HEK293 (cell line): ENCODE measurements around the gene CEP295NL.

Source experiments
- ATF2 ChIP-seq: fragments of 450-650 bp; formaldehyde crosslinking; IDR thresholded peaks from 2 replicates; pipeline ENCODE4 v1.5.1; 2016; ENCODE audit warnings: missing biosample characterization, missing genetic modification characterization, low read depth
- BCL6B ChIP-seq: fragments of 450-650 bp; formaldehyde crosslinking; IDR thresholded peaks from 2 replicates; pipeline ENCODE4 v1.5.1; 2017; ENCODE audit warnings: missing biosample characterization, missing genetic modification characterization
- CTCF ChIP-seq: fragments of 450-650 bp; formaldehyde crosslinking; IDR thresholded peaks from 2 replicates; pipeline ENCODE4 v1.5.1; 2016; ENCODE audit warnings: missing biosample characterization, missing genetic modification characterization
- GLI2 ChIP-seq: fragments of 450-650 bp; formaldehyde crosslinking; IDR thresholded peaks from 2 replicates; pipeline ENCODE4; 2017; ENCODE audit warnings: missing biosample characterization, missing genetic modification characterization, low read depth, borderline replicate concordance
- GLI4 ChIP-seq: fragments of 450-650 bp; formaldehyde crosslinking; IDR thresholded peaks from 2 replicates; pipeline ENCODE4 v1.5.1; 2016; ENCODE audit warnings: missing biosample characterization, missing genetic modification characterization
- HIC1 ChIP-seq: fragments of 450-650 bp; formaldehyde crosslinking; IDR thresholded peaks from 2 replicates; pipeline ENCODE4 v1.5.1; 2016; ENCODE audit warnings: missing biosample characterization, missing genetic modification characterization
- OSR2 ChIP-seq: fragments of 450-650 bp; formaldehyde crosslinking; IDR thresholded peaks from 2 replicates; pipeline ENCODE4 v1.5.1; 2016; ENCODE audit warnings: missing biosample characterization, missing genetic modification characterization
- SCRT2 ChIP-seq: fragments of 450-650 bp; formaldehyde crosslinking; IDR thresholded peaks from 2 replicates; pipeline ENCODE4 v1.5.1; 2016; ENCODE audit warnings: missing biosample characterization, missing genetic modification characterization
- TSHZ1 ChIP-seq: fragments of 450-650 bp; formaldehyde crosslinking; IDR thresholded peaks from 2 replicates; pipeline ENCODE4 v1.5.1; 2016; ENCODE audit warnings: missing biosample characterization, missing genetic modification characterization, borderline replicate concordance
- ZBTB11 ChIP-seq: fragments of 450-650 bp; formaldehyde crosslinking; conservative IDR thresholded peaks from 2 replicates; pipeline ENCODE4 v1.5.1; 2016; ENCODE audit warnings: low read depth, missing biosample characterization, missing genetic modification characterization
- ZFP37 ChIP-seq: fragments of 450-650 bp; formaldehyde crosslinking; IDR thresholded peaks from 2 replicates; pipeline ENCODE4 v1.5.1; 2016; ENCODE audit warnings: missing biosample characterization, missing genetic modification characterization
- ZFP41 ChIP-seq: fragments of 450-650 bp; formaldehyde crosslinking; IDR thresholded peaks from 2 replicates; pipeline ENCODE4 v1.5.1; 2016; ENCODE audit warnings: missing biosample characterization, missing genetic modification characterization, borderline replicate concordance
- ZNF138 ChIP-seq: fragments of 450-650 bp; formaldehyde crosslinking; IDR thresholded peaks from 2 replicates; pipeline ENCODE4 v1.5.1; 2016; ENCODE audit warnings: missing biosample characterization, missing genetic modification characterization, borderline replicate concordance
- ZNF366 ChIP-seq: fragments of 450-650 bp; formaldehyde crosslinking; conservative IDR thresholded peaks from 2 replicates; pipeline ENCODE4 v1.5.1; 2016; ENCODE audit warnings: missing biosample characterization, missing genetic modification characterization
- ZNF473 ChIP-seq: fragments of 450-650 bp; formaldehyde crosslinking; IDR thresholded peaks from 2 replicates; pipeline ENCODE4 v1.5.1; 2017; ENCODE audit warnings: missing biosample characterization, missing genetic modification characterization
- ZNF544 ChIP-seq: fragments of 450-650 bp; formaldehyde crosslinking; IDR thresholded peaks from 2 replicates; pipeline ENCODE4 v1.5.0; 2017; ENCODE audit warnings: missing biosample characterization, missing genetic modification characterization
- ZNF585B ChIP-seq: fragments of 450-650 bp; formaldehyde crosslinking; IDR thresholded peaks from 2 replicates; pipeline ENCODE4 v1.5.1; 2016; ENCODE audit warnings: missing biosample characterization, missing genetic modification characterization
- ZNF639 ChIP-seq: fragments of 450-650 bp; formaldehyde crosslinking; IDR thresholded peaks from 2 replicates; pipeline ENCODE4 v1.5.1; 2016; ENCODE audit warnings: missing biosample characterization, missing genetic modification characterization
- ZNF76 ChIP-seq: fragments of 450-650 bp; formaldehyde crosslinking; IDR thresholded peaks from 2 replicates; pipeline ENCODE4; 2016; ENCODE audit warnings: low read depth, missing biosample characterization, missing genetic modification characterization, borderline replicate concordance
- ZNF785 ChIP-seq: fragments of 450-650 bp; formaldehyde crosslinking; IDR thresholded peaks from 2 replicates; pipeline ENCODE4 v1.5.1; 2016; ENCODE audit warnings: missing biosample characterization, missing genetic modification characterization
- ZNF830 ChIP-seq: fragments of 450-650 bp; IDR thresholded peaks from 2 replicates; pipeline ENCODE4 v1.5.0; 2018; ENCODE audit warnings: missing biosample characterization, missing genetic modification characterization, low read depth, mild to moderate bottlenecking, moderate library complexity
- ZSCAN4 ChIP-seq: fragments of 450-650 bp; formaldehyde crosslinking; IDR thresholded peaks from 2 replicates; pipeline ENCODE4 v1.5.1; 2017; ENCODE audit warnings: missing biosample characterization, missing genetic modification characterization

CEP295NL gene

GRCh38 chr17:78933959-78934568 lies 31.1 kb upstream of the CEP295NL start (continued):
- TF ChIP-seq ZSCAN4 (tag by site-specific recombination) (no peak; the same call in 1 of the 2 replicates), HIC1 (tag by site-specific recombination) (peak; percentile 89), ZNF544 (no peak), ZNF138 (tag by site-specific recombination) (no peak), ZNF639 (tag by site-specific recombination) (peak; percentile 88), ZNF785 (tag by site-specific recombination) (no peak), ZNF473 (tag by site-specific recombination) (no peak), SCRT2 (tag by site-specific recombination) (no peak), ZFP37 (tag by site-specific recombination) (no peak), ATF2 (tag by site-specific recombination) (peak; percentile 99), CTCF (tag by site-specific recombination) (no peak), ZBTB11 (no peak; the same call in 1 of the 2 replicates), ZNF585B (no peak), ZFP41 (tag by site-specific recombination) (no peak), GLI4 (tag by site-specific recombination) (no peak; the same call in 1 of the 2 replicates), TSHZ1 (tag by site-specific recombination) (peak; percentile 82; the same call in 1 of the 2 replicates), BCL6B (tag by site-specific recombination) (no peak), ZNF366 (tag by site-specific recombination) (peak; percentile 97), ZNF830 (tag by site-specific recombination) (no peak), OSR2 (tag by site-specific recombination) (peak; percentile 55), ZNF76 (0 out of 2 replicates have a peak, but pooled peaks have one; percentile 53), GLI2 (tag by site-specific recombination) (no peak)
